ENCODE measurements around the gene C13orf46. TPM values are rescaled to one million over a fixed set of nuclear protein-coding genes. Genes with fewer than 3 reads are reported as not detected.
"Not testable (repeated sequence)": the region's sequence is repeated elsewhere in the genome, so short reads cannot be mapped to it uniquely, and the experiment has no call there.

The C13orf46 gene
- total RNA-seq, 1 experiment from 2014 or later, result 0.12 TPM

GRCh38 chr13:113992276-113993005, 18.6 kb upstream of the C13orf46 start:
- DNase-seq (ENCODE audit: low spot score), result no peak

- no peak for DNase-seq (ENCODE audit: low spot score)
These were observed 17.9 kb upstream of the C13orf46 start for GRCh38 chr13:113991676-113992179.

GRCh38 chr13:113991191-113991669, 17.4 kb upstream of the C13orf46 start:
- no peak for DNase-seq (ENCODE audit: low spot score)

- no peak for DNase-seq (ENCODE audit: low spot score)
These were observed 16.5 kb upstream of the C13orf46 start for GRCh38 chr13:113990321-113990837.

- no peak for DNase-seq (ENCODE audit: low spot score)
These were observed 15.9 kb upstream of the C13orf46 start for GRCh38 chr13:113989585-113990300.

GRCh38 chr13:113988859-113989258, 15.0 kb upstream of the C13orf46 start:
- not testable (repeated sequence) for DNase-seq (ENCODE audit: low spot score)

- no peak for DNase-seq (ENCODE audit: low spot score)
These were observed 8.4 kb upstream of the C13orf46 start for GRCh38 chr13:113982296-113982661.

- no peak for DNase-seq (ENCODE audit: low spot score)
These were observed 7.9 kb upstream of the C13orf46 start for GRCh38 chr13:113981611-113982295.

- DNase-seq (ENCODE audit: low spot score), result peak; percentile 76
These were observed 7.3 kb upstream of the C13orf46 start for GRCh38 chr13:113981194-113981605.

- no peak for DNase-seq (ENCODE audit: low spot score)
These were observed 6.7 kb upstream of the C13orf46 start for GRCh38 chr13:113980489-113981064.

- no peak for DNase-seq (ENCODE audit: low spot score)
These were observed 6.1 kb upstream of the C13orf46 start for GRCh38 chr13:113979791-113980471.

GRCh38 chr13:113978741-113979481, 5.0 kb upstream of the C13orf46 start:
- DNase-seq (ENCODE audit: low spot score), result no peak

GRCh38 chr13:113977976-113978375, 4.1 kb upstream of the C13orf46 start:
- no peak for DNase-seq (ENCODE audit: low spot score)

GRCh38 chr13:113976711-113977684, 3.1 kb upstream of the C13orf46 start:
- DNase-seq (ENCODE audit: low spot score), result peak; percentile 92

GRCh38 chr13:113975416-113975815, 1.5 kb upstream of the C13orf46 start:
- DNase-seq (ENCODE audit: low spot score), result no peak

- no peak for DNase-seq (ENCODE audit: low spot score)
These were observed 717 bp upstream of the C13orf46 start for GRCh38 chr13:113974304-113975281.

- no peak for DNase-seq (ENCODE audit: low spot score)
These were observed 1.2 kb downstream of the C13orf46 start for GRCh38 chr13:113972451-113973217.
